Stimulated activated CD4-positive, alpha-beta T cell treated with anti-CD3 and anti-CD28 coated beads, Interleukin-1b, Interleukin-23, amount 100 ng/mL, for 1 hour (primary cell): ENCODE measurements around the gene PHC3.
"Not testable (repeated sequence)": the region's sequence is repeated elsewhere in the genome, so short reads cannot be mapped to it uniquely, and the experiment has no call there.

Experiments used
- DNase-seq, 2 donors: peaks; one replicate each; pipeline ENCODE4 v3.0.0-alpha.2; 2020; ENCODE audit warnings: low read depth in 2 of 2

The PHC3 gene

DNA sequence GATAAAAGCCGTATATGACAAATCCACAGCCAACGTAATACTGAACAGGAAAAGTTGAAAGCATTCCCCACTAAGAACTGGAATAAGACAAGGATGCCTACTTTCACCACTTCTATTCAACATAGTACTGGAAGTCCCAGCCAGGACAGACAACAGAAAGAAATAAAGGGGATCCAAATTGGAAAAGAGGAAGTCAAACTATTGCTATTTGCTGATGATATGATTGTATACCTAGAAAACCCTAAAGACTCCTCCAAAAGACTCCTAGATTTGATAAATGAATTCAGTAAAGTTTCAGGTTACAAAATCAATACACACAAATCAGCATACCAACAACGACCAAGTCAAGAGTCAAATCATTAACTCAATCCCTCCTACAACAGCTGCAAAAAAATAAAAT is 14.2 kb upstream of the PHC3 start:
- DNase-seq, result not testable (repeated sequence)

DNA sequence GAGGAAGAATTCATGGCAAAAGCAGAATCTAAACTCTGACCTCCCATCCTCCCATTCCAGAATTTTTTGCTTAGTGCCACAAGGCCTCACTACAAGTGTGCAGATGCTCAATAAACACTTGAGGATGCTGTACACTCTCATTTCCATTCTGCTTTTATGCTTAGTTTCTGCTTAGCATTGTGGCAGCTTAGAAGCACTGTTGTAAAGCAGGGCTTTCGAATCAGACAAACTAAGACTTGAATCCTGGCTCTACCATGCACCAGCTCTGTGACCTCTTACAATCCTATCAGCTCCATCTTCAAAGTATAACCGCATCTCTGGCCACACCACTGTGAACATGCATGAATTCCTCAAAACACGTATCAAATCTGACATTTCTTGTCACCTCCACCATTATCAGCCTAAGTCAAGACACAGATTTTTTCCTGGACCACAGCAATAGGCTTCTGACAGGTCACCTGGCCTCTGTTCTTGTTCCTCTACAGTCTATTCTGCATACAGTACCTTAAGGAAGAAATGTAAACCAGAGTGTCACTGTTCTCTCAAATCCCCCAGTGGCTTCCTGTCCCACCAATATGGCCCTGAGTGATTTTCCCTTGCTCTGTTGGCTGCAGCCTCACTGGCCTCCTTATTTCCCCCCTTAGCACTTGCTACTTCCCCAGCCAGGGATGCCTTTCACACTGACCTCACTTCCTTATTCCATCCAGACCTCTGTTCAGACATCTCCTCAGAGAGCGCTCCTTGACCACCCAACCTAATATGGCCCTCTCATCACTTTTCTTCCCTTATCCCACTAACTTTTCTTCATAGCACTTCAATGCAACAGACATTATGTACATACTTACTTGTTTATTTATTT is 8.1 kb upstream of the PHC3 start:
- no peak for DNase-seq

DNA sequence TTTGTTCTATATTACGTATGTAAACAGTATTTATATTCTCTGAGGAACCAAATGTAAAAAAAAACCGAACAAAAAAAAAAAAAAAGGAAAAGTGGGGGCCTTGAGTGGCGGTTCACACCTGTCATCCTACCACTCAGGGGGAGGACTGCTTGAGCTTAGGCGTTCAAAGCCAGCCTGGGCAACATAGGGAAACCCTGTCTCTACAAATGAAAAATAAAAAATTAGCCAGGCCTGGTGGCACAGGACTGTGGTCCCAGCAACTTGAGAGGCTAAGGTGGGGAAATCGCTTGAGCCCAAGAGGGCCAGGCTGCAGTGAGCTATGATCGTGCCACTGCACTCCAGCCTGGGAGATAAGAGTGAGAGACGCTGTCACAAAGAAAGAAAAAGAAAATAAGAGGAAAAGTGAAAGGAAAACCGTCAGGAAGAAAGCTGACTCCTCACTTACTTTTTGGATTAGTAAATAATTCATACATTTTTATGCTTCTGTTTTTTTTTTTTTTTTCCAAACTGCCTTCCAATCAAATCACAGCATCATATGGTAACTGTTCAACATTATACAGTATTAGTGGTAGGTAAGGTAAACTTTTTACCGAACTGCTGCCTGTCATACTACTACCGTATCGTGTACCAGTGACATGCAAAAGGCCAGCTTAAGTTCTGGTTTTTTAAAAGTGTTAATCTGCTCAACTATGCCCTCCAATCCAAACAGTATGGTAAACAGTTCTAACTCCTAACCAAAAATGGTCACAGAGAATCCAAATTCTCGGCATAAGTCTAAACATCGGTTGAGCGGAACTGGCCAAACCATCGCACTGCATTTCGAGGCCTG is 1.2 kb downstream of the PHC3 start:
- DNase-seq, result no peak

GRCh38 chr3:170179432-170179831 is 2.1 kb downstream of the PHC3 start:
- no peak for DNase-seq

DNA sequence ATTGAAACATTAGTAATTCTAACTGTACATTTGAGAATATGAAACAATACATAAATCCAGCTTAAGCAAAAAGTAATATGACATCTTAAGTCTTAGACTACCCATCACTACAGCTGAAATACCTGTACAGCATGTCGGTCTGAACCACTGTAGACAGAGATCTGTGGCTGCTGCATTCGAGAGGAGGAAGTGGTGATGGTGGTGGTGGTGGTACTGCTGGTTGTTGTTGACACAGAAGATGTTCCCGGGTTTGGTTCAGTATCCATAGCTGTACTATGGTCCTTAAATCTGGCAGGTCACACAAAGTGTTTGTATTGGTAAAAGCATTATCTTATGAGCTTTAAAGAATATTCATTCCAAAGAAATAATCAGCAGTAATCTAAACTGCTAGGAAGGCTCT is 2.9 kb downstream of the PHC3 start:
- no peak for DNase-seq

- no peak for DNase-seq
Measured at GRCh38 chr3:170171563-170171962, 10.0 kb downstream of the PHC3 start.

- no peak for DNase-seq
Measured at GRCh38 chr3:170164717-170165116, 16.8 kb downstream of the PHC3 start.

GRCh38 chr3:170163956-170164645 is 17.4 kb downstream of the PHC3 start:
- no peak for DNase-seq

- DNase-seq, result no peak
Measured at GRCh38 chr3:170162630-170163029, 18.9 kb downstream of the PHC3 start.

DNA sequence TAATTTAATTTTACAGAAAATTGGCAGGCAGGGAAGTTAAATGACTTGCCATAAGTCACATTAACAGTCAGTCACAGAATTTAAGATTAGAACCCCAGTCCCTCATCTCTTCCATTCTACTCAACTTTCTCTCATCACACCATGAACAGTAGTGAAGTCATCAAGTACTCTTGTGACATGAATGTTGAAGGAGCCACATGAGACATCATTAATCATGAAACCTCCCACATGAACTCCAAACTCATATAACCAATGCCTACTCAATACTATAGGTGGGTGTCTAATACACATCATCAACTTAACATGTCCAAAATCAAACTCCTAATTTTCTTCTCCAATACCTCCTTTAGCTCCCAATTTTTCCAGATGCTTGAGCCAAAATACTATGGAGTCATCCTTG is 19.5 kb downstream of the PHC3 start:
- DNase-seq, result no peak

- DNase-seq, result no peak
Measured at GRCh38 chr3:170159933-170160332, 21.6 kb downstream of the PHC3 start.

GRCh38 chr3:170159459-170159858 is 22.1 kb downstream of the PHC3 start:
- no peak for DNase-seq

DNA sequence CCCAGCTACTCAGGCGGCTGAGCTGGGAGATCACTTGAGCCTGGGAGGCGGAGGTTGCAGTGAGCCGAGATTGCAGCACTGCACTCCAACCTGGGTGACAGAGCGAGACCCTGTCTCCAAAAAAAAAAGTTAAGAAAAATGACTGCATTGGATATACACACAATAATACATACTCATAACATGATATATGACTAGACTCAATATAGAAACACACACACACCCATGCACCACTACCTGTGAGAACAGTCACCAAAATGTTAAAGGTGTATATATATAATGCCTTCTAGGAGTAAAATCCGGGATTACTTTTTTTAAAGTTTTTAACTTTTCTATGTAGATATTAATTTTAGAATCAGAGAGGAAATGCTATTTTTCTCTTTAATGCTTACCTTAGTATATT is 25.9 kb downstream of the PHC3 start:
- DNase-seq, result no peak

DNA sequence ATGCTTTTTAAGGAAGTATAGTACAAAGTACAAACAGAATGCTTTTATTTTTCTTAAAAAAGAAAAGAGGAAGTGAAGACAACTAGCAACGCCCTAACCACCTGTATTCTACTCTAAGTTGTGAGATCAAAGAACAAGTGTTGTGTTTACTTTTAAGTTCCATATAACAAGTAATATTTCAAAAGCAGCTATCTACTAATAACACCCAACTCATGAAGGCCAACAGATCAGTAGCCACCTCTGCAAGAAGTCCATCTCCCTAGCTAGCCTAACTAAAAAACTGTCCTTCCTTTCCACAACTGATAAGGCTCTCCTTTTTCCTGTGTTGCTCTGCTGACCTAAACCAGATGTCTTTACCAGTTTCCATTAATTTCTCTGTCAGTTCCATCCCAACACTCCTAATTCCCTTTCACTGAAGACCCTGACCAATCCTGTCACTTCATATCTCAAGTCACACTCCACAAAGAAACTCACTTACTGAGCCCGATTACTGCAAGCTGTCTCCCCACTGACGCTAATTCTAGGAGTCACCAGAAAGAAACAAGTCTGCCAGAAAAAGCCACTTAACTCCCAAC is 26.9 kb downstream of the PHC3 start:
- no peak for DNase-seq

DNA sequence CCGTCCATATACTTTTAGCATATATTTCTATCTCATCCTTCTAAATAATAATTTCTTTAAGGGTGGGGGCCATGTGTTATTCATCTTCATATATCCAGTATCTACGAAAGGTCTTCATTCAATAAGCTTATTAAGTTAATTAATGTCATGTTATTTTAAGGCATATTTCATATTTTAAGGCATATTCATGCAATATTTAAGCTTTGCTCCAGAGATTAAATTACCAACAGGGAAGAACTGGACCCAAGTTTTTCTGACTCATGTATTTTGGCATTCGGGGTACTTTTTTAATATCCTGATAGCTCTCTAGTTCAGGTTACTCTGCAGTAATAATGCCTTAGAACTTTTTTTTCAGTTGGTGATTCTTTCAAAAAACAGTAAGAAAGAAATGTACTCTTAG is 27.4 kb downstream of the PHC3 start:
- DNase-seq, result no peak

DNA sequence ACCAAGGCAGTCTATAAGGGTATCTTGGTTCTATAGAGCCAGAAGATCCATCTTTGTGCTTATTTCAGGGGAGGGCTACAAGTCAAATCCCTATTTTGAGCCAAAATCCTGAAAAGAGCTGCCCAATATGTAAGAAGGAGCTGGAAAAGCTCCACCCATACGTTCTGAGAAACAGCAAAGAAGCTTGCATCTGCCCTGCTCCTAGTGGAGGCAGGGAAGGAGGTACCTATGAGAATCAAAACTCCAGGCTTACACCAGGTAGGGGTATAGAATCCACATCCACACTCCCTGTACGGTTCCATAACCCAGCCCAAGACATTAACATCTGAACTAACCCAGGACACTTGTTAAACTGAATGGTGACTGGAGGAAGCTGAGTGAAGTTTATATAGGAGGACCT is 30.0 kb downstream of the PHC3 start:
- no peak for DNase-seq

- no peak for DNase-seq
Measured at GRCh38 chr3:170149016-170149415, 32.5 kb downstream of the PHC3 start.

- no peak for DNase-seq
Measured at GRCh38 chr3:170145278-170145677, 36.3 kb downstream of the PHC3 start.

DNA sequence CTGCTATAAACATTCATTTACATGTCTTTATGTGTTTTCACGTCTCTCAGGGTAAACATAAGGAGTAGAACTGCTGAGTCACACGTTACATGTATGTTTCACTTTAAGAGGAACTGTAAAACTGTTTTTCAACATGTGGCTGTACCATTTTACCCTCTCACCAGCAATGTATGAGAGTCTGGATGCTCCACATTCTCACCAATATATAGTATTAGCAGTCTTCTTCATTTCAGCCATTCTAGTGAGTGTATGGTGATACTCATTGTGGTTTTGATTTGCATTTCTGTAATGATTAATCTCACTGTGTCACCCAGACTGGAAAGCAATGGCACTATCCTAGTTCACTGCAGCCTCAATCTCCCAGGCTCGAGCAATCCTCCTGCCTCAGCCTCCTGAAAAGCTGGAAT is 37.1 kb downstream of the PHC3 start:
- DNase-seq, result no peak

DNA sequence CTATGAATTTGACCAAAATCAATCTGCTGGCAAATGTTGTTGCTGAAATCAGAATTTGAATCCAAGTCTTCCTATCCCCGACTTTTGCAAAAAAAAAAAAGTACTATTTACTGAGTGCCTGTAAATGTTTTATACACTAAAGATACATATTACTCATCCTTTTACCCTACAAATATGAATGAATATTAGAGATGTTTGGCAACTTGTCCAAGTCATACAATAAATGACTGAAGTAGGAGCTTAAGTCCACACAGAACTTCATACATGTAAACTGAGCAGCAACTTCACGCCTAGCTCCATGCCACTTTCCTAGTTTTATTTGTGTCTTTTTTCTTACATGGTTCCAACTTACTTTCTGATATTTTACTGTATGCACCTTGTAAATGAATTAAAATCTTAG is 39.2 kb downstream of the PHC3 start:
- no peak for DNase-seq

DNA sequence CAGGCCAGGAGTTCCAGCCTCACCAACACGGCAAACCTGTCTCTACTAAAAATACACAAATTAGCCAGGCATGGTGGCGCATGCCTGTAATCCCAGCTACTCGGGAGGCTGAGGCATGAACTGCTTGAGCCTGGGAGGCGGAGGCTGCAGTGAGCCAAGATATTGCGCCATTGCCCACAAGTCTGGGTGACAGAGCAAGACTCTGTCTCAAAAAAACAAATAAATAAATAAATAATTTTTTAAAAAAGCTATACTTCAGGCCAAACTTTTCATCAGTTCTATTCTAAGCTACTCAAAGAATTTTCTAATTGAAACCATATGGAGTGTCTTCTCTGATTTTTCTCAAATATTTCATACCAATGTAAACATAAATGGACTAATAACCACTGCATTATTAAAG is 43.5 kb downstream of the PHC3 start:
- no peak for DNase-seq

DNA sequence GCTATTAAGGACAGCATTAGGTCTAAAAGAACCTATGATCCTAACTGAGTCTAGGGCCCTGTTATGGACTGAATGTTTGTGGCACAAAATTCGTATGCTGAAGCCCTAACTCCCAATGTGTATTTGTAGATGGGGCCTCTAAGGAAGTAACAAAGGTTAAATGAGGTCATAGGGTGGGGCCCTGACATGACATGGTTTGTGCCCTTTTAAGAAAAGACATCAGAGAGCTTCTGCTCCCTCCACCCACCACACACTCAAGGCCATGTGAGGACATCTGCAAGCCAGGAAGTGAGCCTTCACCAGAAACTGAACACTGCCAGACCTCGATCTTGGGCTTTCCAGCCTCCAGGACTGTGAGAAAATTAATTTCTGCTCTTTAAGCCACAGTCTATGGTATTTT is 49.2 kb downstream of the PHC3 start:
- DNase-seq, result no peak
